Measurements from ENCODE around the gene ACIN1.

DNA sequence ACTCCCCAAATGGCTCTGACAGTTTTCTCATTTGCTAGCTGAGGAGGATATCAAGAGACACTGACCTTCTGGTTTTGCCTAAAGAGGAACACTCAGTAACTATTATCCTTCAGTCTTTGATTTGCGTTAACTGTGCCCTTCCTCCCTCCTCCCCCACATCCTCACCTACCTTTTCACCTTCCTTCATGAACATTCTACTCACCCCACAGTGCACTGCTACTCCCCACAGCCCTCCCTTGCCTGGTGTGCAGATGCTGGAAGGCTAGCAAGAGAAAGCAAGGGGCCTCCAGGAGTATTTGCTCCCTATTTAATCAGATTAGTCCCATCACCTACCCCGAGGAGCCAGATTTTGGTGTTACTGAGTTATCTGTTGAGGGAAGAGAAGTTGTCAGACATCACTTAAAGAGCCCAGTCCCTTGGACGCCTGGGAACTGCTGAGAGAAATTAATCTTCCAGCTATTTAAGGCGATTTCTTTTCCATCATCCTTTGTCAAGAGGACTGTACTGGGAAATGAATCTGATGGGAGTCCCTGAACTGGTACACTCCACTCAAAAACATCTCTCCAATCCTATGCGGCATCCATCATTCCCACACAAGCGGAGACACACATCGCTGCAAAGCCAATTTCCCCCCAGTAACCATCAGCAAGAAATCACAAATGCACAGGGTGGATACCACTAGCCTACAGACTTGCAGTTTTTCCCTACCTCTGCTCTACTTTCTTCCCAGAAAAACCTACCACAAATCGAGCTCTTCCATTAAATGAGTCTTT lies 71.7 kb downstream of the ACIN1 start:
- TF ChIP-seq, protein P1, sequence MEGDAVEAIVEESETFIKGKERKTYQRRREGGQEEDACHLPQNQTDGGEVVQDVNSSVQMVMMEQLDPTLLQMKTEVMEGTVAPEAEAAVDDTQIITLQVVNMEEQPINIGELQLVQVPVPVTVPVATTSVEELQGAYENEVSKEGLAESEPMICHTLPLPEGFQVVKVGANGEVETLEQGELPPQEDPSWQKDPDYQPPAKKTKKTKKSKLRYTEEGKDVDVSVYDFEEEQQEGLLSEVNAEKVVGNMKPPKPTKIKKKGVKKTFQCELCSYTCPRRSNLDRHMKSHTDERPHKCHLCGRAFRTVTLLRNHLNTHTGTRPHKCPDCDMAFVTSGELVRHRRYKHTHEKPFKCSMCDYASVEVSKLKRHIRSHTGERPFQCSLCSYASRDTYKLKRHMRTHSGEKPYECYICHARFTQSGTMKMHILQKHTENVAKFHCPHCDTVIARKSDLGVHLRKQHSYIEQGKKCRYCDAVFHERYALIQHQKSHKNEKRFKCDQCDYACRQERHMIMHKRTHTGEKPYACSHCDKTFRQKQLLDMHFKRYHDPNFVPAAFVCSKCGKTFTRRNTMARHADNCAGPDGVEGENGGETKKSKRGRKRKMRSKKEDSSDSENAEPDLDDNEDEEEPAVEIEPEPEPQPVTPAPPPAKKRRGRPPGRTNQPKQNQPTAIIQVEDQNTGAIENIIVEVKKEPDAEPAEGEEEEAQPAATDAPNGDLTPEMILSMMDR (optimal IDR thresholded peaks at IDR 0.05 in 1 of 3, IDR thresholded peaks at IDR 0.05 in 1 of 3, conservative IDR thresholded peaks at IDR 0.05 in 1 of 3; ENCODE audit: extremely low read depth in 1 of 3, insufficient read depth in 2 of 3, low read length in 3 of 3): no peak
- no peak for TF ChIP-seq EZH2 (IDR thresholded peaks at IDR 0.05; ENCODE audit: low read length)

Measured in keratinocyte (primary cell).